Peyer's patch (tissue), 4 donors: ENCODE measurements around the gene NMT2. TPM values are rescaled to one million over a fixed set of nuclear protein-coding genes. Genes with fewer than 3 reads are reported as not detected.
A peak's percentile ranks its signal among the peaks of the same experiment; 100 is the strongest.

ENCODE experiments used
- DNase-seq, 3 donors: peaks; one replicate each; pipeline ENCODE4 v3.0.0-alpha.2; 2017 to 2019
- H3K27ac ChIP-seq, 4 donors: fragments of 200-600 bp; sonication (generic); one replicate each; pipeline ENCODE4 v1.5.1; 2016 to 2019
- H3K27me3 ChIP-seq, 2 donors: fragments of 200-600 bp; sonication (generic); one replicate each; pipeline ENCODE4 v1.5.1; 2019
- H3K36me3 ChIP-seq, 3 donors: fragments of 200-600 bp; sonication (generic); one replicate each; pipeline ENCODE4 v1.5.1; 2016 to 2019
- H3K4me1 ChIP-seq, 4 donors: fragments of 200-600 bp; sonication (generic); one replicate each; pipeline ENCODE4 v1.5.1; 2016 to 2019
- H3K4me3 ChIP-seq, 4 donors: fragments of 200-600 bp; sonication (generic); 1 replicate in 3 of 4; 2 replicates in 1 of 4; pipeline ENCODE4 v1.5.1; 2016 to 2019; ENCODE audit warnings: mild to moderate bottlenecking in 1 of 4
- H3K9me3 ChIP-seq, 4 donors: fragments of 200-600 bp; sonication (generic); one replicate each; pipeline ENCODE4 v1.5.1; 2016 to 2019; ENCODE audit warnings: mild to moderate bottlenecking in 1 of 4
- POLR2A ChIP-seq, 2 donors: fragments of 450-650 bp; IDR thresholded peaks; one replicate each; pipeline ENCODE4 v1.5.1; 2017; ENCODE audit warnings: antibody characterized with exemption in 2 of 2, mild to moderate bottlenecking in 2 of 2, moderate library complexity in 2 of 2
- total RNA-seq, 4 donors: library from RNA; depleted of rRNA; stranded (reverse); fragments of >200 nt; gene quantifications; one replicate each; pipeline ENCODE4 v1.1.0, GENCODE V29; 2016
- TF ChIP-seq, protein P1 (sequence below), 6 experiments: fragments of 450-650 bp in 4 of 6; fragments of 200-600 bp in 2 of 6; sonication (generic) in 1 of 6; IDR thresholded peaks; one replicate each; pipeline ENCODE4 v1.5.1; 2017 to 2019; ENCODE audit warnings: antibody characterized with exemption in 6 of 6, mild to moderate bottlenecking in 3 of 6, moderate library complexity in 1 of 6

The NMT2 gene
- total RNA-seq, 4 donors from 2014 or later = 13.2 to 27.9 (median 20.8) TPM

DNA sequence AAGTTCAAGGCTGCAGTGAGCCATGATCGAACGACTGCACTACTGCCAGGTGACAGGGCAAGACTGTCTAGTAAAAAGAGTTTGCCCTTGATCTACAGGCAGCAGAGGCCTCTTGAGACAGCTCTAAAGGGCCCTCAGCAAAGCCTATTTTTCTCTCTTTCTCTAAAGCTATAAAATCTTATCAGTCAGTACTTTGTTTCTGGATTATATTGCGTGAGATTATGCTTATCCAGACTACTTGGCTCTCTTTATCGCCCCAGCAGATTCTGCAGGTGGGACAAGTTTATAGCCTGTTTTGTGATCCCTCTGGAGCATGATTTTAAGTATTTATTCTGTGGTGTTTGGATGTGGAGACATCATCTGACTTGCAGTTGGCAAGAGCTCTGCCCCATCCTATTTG is 68.6 kb downstream of the NMT2 start:
- peaks cover 0 to 37% (median 0%) of the 10 kb centered on the region in 3 donors for H3K36me3 ChIP-seq
- no peak overlapping the region for H3K4me3 ChIP-seq
- no peak overlapping the region for H3K27ac ChIP-seq
- H3K4me1 ChIP-seq = peaks cover 0 to 26% (median 3%) of the 10 kb centered on the region in 4 donors
- no peak for DNase-seq
- no peaks in the 10 kb centered on the region for H3K9me3 ChIP-seq
- no peaks in the 10 kb centered on the region for H3K27me3 ChIP-seq
- TF ChIP-seq POLR2A (IDR thresholded peaks at IDR 0.05) = no peak
- TF ChIP-seq, protein P1, sequence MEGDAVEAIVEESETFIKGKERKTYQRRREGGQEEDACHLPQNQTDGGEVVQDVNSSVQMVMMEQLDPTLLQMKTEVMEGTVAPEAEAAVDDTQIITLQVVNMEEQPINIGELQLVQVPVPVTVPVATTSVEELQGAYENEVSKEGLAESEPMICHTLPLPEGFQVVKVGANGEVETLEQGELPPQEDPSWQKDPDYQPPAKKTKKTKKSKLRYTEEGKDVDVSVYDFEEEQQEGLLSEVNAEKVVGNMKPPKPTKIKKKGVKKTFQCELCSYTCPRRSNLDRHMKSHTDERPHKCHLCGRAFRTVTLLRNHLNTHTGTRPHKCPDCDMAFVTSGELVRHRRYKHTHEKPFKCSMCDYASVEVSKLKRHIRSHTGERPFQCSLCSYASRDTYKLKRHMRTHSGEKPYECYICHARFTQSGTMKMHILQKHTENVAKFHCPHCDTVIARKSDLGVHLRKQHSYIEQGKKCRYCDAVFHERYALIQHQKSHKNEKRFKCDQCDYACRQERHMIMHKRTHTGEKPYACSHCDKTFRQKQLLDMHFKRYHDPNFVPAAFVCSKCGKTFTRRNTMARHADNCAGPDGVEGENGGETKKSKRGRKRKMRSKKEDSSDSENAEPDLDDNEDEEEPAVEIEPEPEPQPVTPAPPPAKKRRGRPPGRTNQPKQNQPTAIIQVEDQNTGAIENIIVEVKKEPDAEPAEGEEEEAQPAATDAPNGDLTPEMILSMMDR (IDR thresholded peaks at IDR 0.05) = no peak

DNA sequence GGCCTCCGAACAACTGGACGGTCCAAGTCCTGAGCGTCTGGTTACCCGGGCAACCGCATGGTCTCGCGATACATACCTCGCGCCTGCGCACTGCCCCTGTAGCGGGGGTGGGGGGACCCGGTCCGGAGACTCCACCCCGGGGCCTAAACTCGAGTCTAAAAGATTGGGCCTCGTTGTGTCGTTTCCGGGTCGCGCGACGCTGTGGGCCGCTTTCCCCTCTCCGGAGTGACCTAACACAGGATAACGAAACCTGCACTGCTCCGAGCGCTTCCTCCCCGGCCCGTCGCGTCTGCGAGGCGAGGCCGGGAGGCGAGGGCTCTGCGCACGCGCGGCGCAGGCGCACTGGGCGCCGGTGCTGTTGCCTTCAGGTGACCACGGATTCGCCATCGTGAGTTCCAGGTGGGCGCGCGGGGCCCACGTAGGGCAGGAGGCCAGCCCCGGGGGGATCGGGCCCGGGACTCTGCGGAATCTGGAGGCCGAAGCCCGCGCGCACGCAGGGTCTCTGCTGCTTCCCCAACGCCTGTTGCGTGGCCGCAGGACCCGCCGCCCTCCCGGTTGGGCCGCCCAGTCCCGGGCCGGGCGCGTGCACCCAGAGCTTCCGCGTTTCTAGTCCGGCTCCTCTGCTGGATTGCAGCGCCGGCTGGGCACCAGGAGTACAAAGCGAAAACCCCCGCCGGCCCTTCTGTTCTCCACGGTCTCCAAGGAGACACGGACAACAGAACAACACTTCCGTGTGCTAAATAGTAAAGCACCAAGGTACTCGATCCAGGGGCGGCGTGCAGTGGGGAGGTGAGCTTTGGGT is 71.3 kb downstream of the NMT2 start, which contains the start of gene RPP38:
RPP38 (plus strand) TSS at position 345 of the 802 bp plus-strand sequence. CDS start 5,960 bp downstream, outside the sequence.
- DNase-seq = peak; percentile 90 to 97 (median 97)
- no peaks in the 10 kb centered on the region for H3K9me3 ChIP-seq
- H3K27ac ChIP-seq = peak within 1 kb of the TSS; percentile 90 to 96 (median 92)
- peak within 1 kb of the TSS; percentile 80 to 94 (median 85) for H3K4me3 ChIP-seq
- peaks cover 0 to 10% (median 0%) of the 10 kb centered on the region in 3 donors for H3K36me3 ChIP-seq
- H3K4me1 ChIP-seq = peaks cover 0 to 26% (median 3%) of the 10 kb centered on the region in 4 donors
- H3K27me3 ChIP-seq = no peaks in the 10 kb centered on the region
- TF ChIP-seq, protein P1 (IDR thresholded peaks at IDR 0.05) = no peak
- peak; percentile 77 to 82 for TF ChIP-seq POLR2A (IDR thresholded peaks at IDR 0.05)

DNA sequence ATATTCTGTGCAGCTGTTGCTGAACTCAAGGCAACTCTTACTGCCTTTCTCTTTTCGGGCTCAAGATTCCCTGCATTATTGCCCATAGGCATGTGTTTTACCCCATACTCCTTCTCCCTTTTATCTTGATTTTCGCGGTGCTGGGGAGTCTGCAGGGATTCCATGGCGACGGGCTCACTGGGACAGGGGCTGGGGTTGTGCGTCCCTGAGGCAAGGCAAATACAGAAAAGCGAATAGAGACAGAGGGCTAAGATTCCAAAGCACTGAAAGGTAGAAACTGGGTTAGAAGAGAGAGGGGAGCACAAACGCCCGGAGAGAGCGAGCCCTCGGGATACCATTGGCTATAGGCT is 71.9 kb downstream of the NMT2 start:
- H3K4me1 ChIP-seq = peaks cover 0 to 26% (median 3%) of the 10 kb centered on the region in 4 donors
- no peak for DNase-seq
- no peak for TF ChIP-seq POLR2A (IDR thresholded peaks at IDR 0.05)
- TF ChIP-seq, protein P1 (IDR thresholded peaks at IDR 0.05) = no peak
- H3K27ac ChIP-seq = peak overlapping the region; percentile 90 to 96 (median 92)
- H3K9me3 ChIP-seq = no peaks in the 10 kb centered on the region
- H3K4me3 ChIP-seq = peak overlapping the region; percentile 80 to 94 (median 85)
- no peaks in the 10 kb centered on the region for H3K27me3 ChIP-seq
- H3K36me3 ChIP-seq = peaks cover 0 to 4% (median 0%) of the 10 kb centered on the region in 3 donors

DNA sequence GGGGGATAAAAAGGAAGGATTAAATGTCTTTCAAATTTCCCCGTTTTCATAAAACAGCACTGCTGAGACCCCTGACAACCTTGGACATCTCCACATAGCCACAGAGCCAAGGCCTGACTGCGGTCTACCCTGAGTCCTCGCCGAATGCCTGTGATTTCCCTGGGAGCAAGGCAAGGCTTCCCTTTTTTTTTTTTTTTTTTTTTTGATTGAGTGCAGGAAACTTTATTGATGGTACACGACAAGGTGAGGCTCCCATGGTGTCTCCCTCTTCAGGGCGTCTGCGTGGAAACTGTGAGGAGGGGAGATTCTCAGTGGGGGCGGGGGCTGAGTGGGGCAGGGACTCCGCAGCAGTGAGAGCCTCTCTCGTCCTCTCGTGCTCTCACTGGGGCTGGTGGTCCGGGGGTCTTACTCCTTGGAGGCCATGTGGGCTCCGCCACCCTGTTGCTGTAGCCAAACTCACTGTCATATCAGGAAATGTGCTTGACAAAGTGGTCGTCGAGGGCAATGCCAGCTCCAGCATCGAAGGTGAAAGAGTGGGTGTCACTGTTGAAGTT is 75.6 kb downstream of the NMT2 start:
- DNase-seq = no peak
- Histone ChIP-seq H3K4me3 (no peak overlapping the region), H3K36me3 (no peaks in the 10 kb centered on the region), H3K4me1 (peaks cover 0 to 11% (median 0%) of the 10 kb centered on the region in 4 donors), H3K9me3 (no peaks in the 10 kb centered on the region), H3K27ac (no peak overlapping the region), H3K27me3 (no peaks in the 10 kb centered on the region)
- TF ChIP-seq, protein P1 (IDR thresholded peaks at IDR 0.05) = no peak
- no peak for TF ChIP-seq POLR2A (IDR thresholded peaks at IDR 0.05)

DNA sequence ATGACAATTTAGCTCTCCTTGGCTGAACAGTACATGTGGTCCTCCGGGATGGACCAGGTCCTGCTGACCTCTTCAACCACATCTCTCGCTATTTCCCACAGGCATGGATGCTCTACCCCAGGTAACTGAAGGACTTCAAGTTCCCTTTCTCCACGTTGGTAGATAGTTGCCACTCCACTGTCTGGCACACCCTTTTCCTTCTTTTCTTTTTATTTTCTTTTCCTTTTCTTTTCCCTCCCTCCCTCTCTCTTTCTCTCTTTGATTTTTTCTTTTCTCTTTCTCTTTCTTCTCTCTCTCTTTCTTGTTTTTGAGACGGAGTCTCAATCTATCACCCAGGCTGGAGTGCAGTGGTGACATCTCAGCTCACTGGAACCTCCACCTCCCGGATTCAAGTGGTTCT is 77.1 kb downstream of the NMT2 start:
- peaks cover 0 to 8% (median 0%) of the 10 kb centered on the region in 4 donors for H3K4me1 ChIP-seq
- TF ChIP-seq POLR2A (IDR thresholded peaks at IDR 0.05) = no peak
- TF ChIP-seq, protein P1 (IDR thresholded peaks at IDR 0.05) = no peak

More for the DNA sequence above, 77.1 kb downstream of the NMT2 start:
- no peaks in the 10 kb centered on the region for H3K9me3 ChIP-seq
- no peaks in the 10 kb centered on the region for H3K36me3 ChIP-seq
- H3K4me3 ChIP-seq = no peak overlapping the region
- no peak overlapping the region for H3K27ac ChIP-seq
- no peaks in the 10 kb centered on the region for H3K27me3 ChIP-seq
- DNase-seq = no peak
